H1 (cell line): ENCODE data around the gene TBC1D17. TPM values are rescaled to one million over a fixed set of nuclear protein-coding genes. Genes with fewer than 3 reads are reported as not detected.

Source experiments
- CTCF ChIA-PET: fragments of 300-600 bp; sonication (Branson Sonifier 250); formaldehyde crosslinking; loops from one replicate; lab custom pipeline; 2021; ENCODE audit not compliant: partially characterized antibody; lab: Charles Lee
- POLR2A ChIA-PET: fragments of 300-600 bp; sonication (Branson Sonifier 250); formaldehyde crosslinking; loops from one replicate; lab custom pipeline; 2021; ENCODE audit warnings: inconsistent platforms; ENCODE audit not compliant: partially characterized antibody; lab: Charles Lee
- DNase-seq, 2 experiments: peaks; one replicate each; pipeline versions ENCODE4 v3.0.0 to v3.0.0-alpha.2; 2010 to 2022; ENCODE audit warnings: low spot score in 2 of 2, low read depth in 1 of 2, mixed read lengths in 1 of 2
- FAIRE-seq: peaks from 2 replicates; lab custom pipeline; 2011; peaks lifted over from hg19 to GRCh38; lab: Jason Lieb, UNC
- H2AFZ ChIP-seq: 2 replicates; pipeline ENCODE4 v1.8.1; 2012; ENCODE audit warnings: low read length, inconsistent platforms
- H2AK5ac ChIP-seq: 2 replicates; pipeline ENCODE4 v1.6.1; 2013; ENCODE audit warnings: low read depth, low read length
- H2BK120ac ChIP-seq: replicated peaks from 2 replicates; pipeline ENCODE3; 2013; ENCODE audit warnings: low read depth, low read length, inconsistent platforms
- H2BK12ac ChIP-seq: 2 replicates; pipeline ENCODE4 v1.6.1; 2013; ENCODE audit warnings: low read depth, low read length
- H2BK15ac ChIP-seq: 2 replicates; pipeline ENCODE4 v1.6.1; 2013; ENCODE audit warnings: low read length
- H2BK20ac ChIP-seq: 2 replicates; pipeline ENCODE4 v1.6.1; 2013; ENCODE audit warnings: low read length
- H2BK5ac ChIP-seq: 2 replicates; pipeline ENCODE4 v1.6.1; 2013; ENCODE audit warnings: low read depth, low read length
- H3K14ac ChIP-seq: 2 replicates; pipeline ENCODE4 v1.6.1; 2013; ENCODE audit warnings: inconsistent platforms; ENCODE audit not compliant: insufficient read length
- H3K18ac ChIP-seq: 2 replicates; pipeline ENCODE4 v1.6.1; 2013; ENCODE audit warnings: low read length; ENCODE audit errors: extremely low read depth
- H3K23ac ChIP-seq: 2 replicates; pipeline ENCODE4 v1.6.1; 2013; ENCODE audit warnings: inconsistent platforms; ENCODE audit not compliant: insufficient read length
- H3K23me2 ChIP-seq: 2 replicates; pipeline ENCODE4 v1.6.1; 2013; ENCODE audit warnings: low read depth, low read length
- H3K27ac ChIP-seq: 2 replicates; pipeline ENCODE4 v1.6.1; 2011; ENCODE audit warnings: low read depth, low read length, inconsistent platforms
- H3K27me3 ChIP-seq, 4 experiments: replicated peaks in 1 of 4; 1 replicate in 1 of 4; 2 replicates in 3 of 4; pipeline versions ENCODE4 v1.6.1 to v1.8.1; 2011 to 2013; ENCODE audit warnings: low read length in 3 of 4, mild to moderate bottlenecking in 3 of 4, inconsistent platforms in 2 of 4, mixed read lengths in 2 of 4, moderate library complexity in 1 of 4; ENCODE audit not compliant: control insufficient read depth in 3 of 4, insufficient read depth in 3 of 4; ENCODE audit errors: extremely low read depth in 1 of 4
- H3K36me3 ChIP-seq, 4 experiments: 2 replicates each; pipeline versions ENCODE4 v1.6.1 to v1.8.1; 2011 to 2013; ENCODE audit warnings: mild to moderate bottlenecking in 4 of 4, low read length in 3 of 4, moderate library complexity in 2 of 4, control low read depth in 1 of 4, inconsistent platforms in 1 of 4; ENCODE audit not compliant: insufficient read depth in 4 of 4, control insufficient read depth in 2 of 4
- H3K4ac ChIP-seq: replicated peaks from 2 replicates; pipeline ENCODE3; 2013; ENCODE audit warnings: low read length, low read depth, mixed read lengths, inconsistent platforms; ENCODE audit not compliant: insufficient read length
- H3K4me1 ChIP-seq, 4 experiments: replicated peaks in 1 of 4; 1 replicate in 1 of 4; 2 replicates in 3 of 4; pipeline versions ENCODE4 v1.6.1 to v1.8.1; 2011 to 2013; ENCODE audit warnings: low read length in 3 of 4, inconsistent platforms in 2 of 4, mixed read lengths in 1 of 4; ENCODE audit not compliant: insufficient read depth in 4 of 4, control insufficient read depth in 3 of 4
- H3K4me2 ChIP-seq, 2 experiments: 2 replicates each; pipeline versions ENCODE4 v1.6.1 to v1.8.1; 2011 to 2013; ENCODE audit warnings: low read depth in 2 of 2, low read length in 2 of 2, control low read depth in 1 of 2, inconsistent platforms in 1 of 2, mild to moderate bottlenecking in 1 of 2; ENCODE audit not compliant: insufficient read depth in 1 of 2
- H3K4me3 ChIP-seq, 4 experiments: fragments of 200-600, 300-600 bp in 1 of 4; sonication (generic), shearing (Covaris generic), sonication (Bioruptor Twin) in 1 of 4; 2 replicates each; pipeline versions ENCODE4 v1.5.1 to v1.8.1; 2011 to 2016; ENCODE audit warnings: low read length in 4 of 4, low read depth in 3 of 4, control low read depth in 2 of 4, inconsistent platforms in 2 of 4, mild to moderate bottlenecking in 2 of 4, mixed read lengths in 1 of 4, moderate library complexity in 1 of 4; ENCODE audit not compliant: insufficient read depth in 2 of 4; ENCODE audit errors: extremely low read depth in 1 of 4
- H3K56ac ChIP-seq: replicated peaks from 2 replicates; pipeline ENCODE3; 2013; ENCODE audit warnings: low read depth, mild to moderate bottlenecking, mixed read lengths, low read length, inconsistent platforms; ENCODE audit not compliant: insufficient read length
- H3K79me1 ChIP-seq: 2 replicates; pipeline ENCODE4 v1.6.1; 2013; ENCODE audit warnings: low read depth, low read length, control low read depth
- H3K79me2 ChIP-seq, 2 experiments: 2 replicates each; pipeline versions ENCODE4 v1.6.1 to v1.8.1; 2012 to 2013; ENCODE audit warnings: low read length in 2 of 2, mild to moderate bottlenecking in 2 of 2, inconsistent platforms in 1 of 2; ENCODE audit not compliant: insufficient read depth in 2 of 2, control insufficient read depth in 1 of 2
- H3K9ac ChIP-seq, 4 experiments: replicated peaks in 1 of 4; 1 replicate in 1 of 4; 2 replicates in 3 of 4; pipeline versions ENCODE4 v1.6.1 to v1.8.1; 2011 to 2013; ENCODE audit warnings: low read depth in 3 of 4, low read length in 3 of 4, control low read depth in 2 of 4, mild to moderate bottlenecking in 2 of 4, moderate library complexity in 2 of 4, inconsistent platforms in 1 of 4; ENCODE audit errors: extremely low read depth in 1 of 4
- H3K9me3 ChIP-seq, 2 experiments: 2 replicates each; pipeline versions ENCODE4 v1.6.1 to v1.8.1; 2012 to 2013; ENCODE audit warnings: mild to moderate bottlenecking in 2 of 2, moderate library complexity in 2 of 2, control low read depth in 1 of 2, inconsistent platforms in 1 of 2, low read depth in 1 of 2, low read length in 1 of 2, mixed read lengths in 1 of 2; ENCODE audit not compliant: insufficient read depth in 2 of 2
- H4K20me1 ChIP-seq, 2 experiments: replicated peaks in 1 of 2; 2 replicates each; pipeline versions ENCODE3 to v1.8.1; 2011 to 2013; ENCODE audit warnings: inconsistent platforms in 2 of 2, low read length in 2 of 2, mild to moderate bottlenecking in 1 of 2; ENCODE audit not compliant: insufficient read depth in 2 of 2, control insufficient read depth in 1 of 2
- H4K5ac ChIP-seq: 2 replicates; pipeline ENCODE4 v1.6.1; 2013; ENCODE audit warnings: low read length, low read depth, mixed read lengths, inconsistent platforms; ENCODE audit not compliant: insufficient read length
- H4K8ac ChIP-seq: 2 replicates; pipeline ENCODE4 v1.8.0; 2013; ENCODE audit warnings: mild to moderate bottlenecking, moderate library complexity, low read length, inconsistent platforms; ENCODE audit not compliant: insufficient read depth; ENCODE audit errors: extremely low read depth
- H4K91ac ChIP-seq: replicated peaks from 2 replicates; pipeline ENCODE3; 2013; ENCODE audit warnings: low read length, mixed read lengths, inconsistent platforms; ENCODE audit not compliant: insufficient read length
- HDAC2 ChIP-seq, 2 experiments: fragments of 300-600 bp in 1 of 2; sonication (generic) in 1 of 2; IDR thresholded peaks; 2 replicates each; pipeline ENCODE4 v1.6.1; 2011 to 2012; ENCODE audit warnings: low read depth in 2 of 2, low read length in 2 of 2, mild to moderate bottlenecking in 2 of 2, moderate library complexity in 2 of 2, borderline replicate concordance in 1 of 2, inconsistent platforms in 1 of 2
- JUN ChIP-seq: IDR thresholded peaks from 2 replicates; pipeline ENCODE4 v1.6.1; 2011; ENCODE audit warnings: low read depth, mild to moderate bottlenecking, improper control_type of control experiment, low read length
- SIRT6 ChIP-seq: IDR thresholded peaks from one replicate; pipeline ENCODE4 v1.7.1; 2012; ENCODE audit warnings: low read length, inconsistent platforms
- WGBS, 2 experiments: shearing (Covaris generic) in 1 of 2; methylation state at CpG; one replicate each; pipeline versions ENCODE4 v1.1.6 to v1.1.7; 2013 to 2015; ENCODE audit warnings: low lambda C conversion rate in 2 of 2, mixed read lengths in 2 of 2, inconsistent platforms in 1 of 2, low coverage in 1 of 2, missing lambda C conversion rate in 1 of 2; ENCODE audit not compliant: insufficient replicate concordance in 2 of 2, insufficient coverage in 1 of 2, insufficient read length in 1 of 2; ENCODE audit errors: extremely low coverage in 1 of 2, missing lambda C conversion rate in 1 of 2; 5-methylcytosine and 5-hydroxymethylcytosine counted together
- polyA plus RNA-seq, 7 experiments: library from polyadenylated mRNA; depleted of rRNA in 3 of 7; stranded (reverse) in 5 of 7; unstranded in 2 of 7; fragments of >200 nt in 5 of 7; fragments of 200-250 nt in 2 of 7; gene quantifications; 1 replicate in 5 of 7; 2 replicates in 1 of 7; 4 replicates in 1 of 7; pipeline versions ENCODE4 v1.2.1 to v1.2.3, GENCODE V29; 2011 to 2013; ENCODE audit warnings: missing spikeins in 2 of 7, mixed read lengths in 2 of 7
- total RNA-seq: library from RNA; stranded (reverse); fragmentation: NEBNext Ultra II Directional; extraction: Animal tissue kit (Norgen Biotek cat#: 25700); gene quantifications from 2 replicates; pipeline ENCODE4 v1.2.1, GENCODE V29; 2021
- TF ChIP-seq, protein P1 (sequence below): IDR thresholded peaks from 2 replicates; pipeline ENCODE4 v1.6.1; 2011; ENCODE audit warnings: low read depth, mild to moderate bottlenecking, low read length; ENCODE audit not compliant: insufficient read depth

Gene TBC1D17
- total and polyA plus RNA-seq, 2 of the 8 experiments (the other 6 are each of a cell fraction or from before 2014, with no cell fraction given): 30.3 to 44.9 TPM

DNA sequence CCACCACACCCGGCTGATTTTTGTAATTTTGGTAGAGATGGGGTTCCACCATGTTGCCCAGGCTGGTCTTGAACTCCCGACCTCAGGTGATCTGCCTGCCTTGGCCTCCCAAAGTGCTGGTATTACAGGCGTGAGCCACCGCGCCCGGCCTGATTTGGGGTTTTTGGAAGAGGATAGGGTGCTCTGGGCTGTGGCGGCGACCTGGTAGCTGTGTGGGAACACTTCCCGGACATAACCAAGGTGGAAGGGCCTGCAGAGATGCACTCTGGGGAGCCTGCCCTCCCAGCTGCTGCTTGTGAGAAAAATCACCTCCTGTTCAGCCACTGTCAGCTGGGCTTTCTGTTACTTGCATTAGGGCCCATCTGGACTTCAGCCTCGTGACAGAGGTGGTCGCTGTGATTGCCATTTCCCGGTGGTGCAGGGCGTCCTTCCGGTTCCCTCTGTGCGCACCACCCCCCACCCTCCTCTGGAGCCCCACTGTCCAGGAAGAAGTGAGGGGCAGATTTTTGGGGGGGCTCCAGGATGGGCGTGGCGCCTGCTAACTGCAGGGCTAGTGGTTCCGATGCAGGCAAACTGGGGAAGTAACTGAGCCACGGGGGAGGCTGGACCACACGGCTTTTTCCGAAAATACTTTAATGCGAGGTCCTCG is 11.7 kb downstream of the TBC1D17 start:
- Histone ChIP-seq H2BK120ac (no peak overlapping the region), H3K79me2 (no peaks in the 10 kb centered on the region)
- POLR2A ChIA-PET: interaction anchor here (0.9 to 9.5 kb wide), 10 partner anchors 8 to 213 kb away, joined by 3 to 82 read pairs (median 6); partner anchors contain the start of genes AKT1S1, ATF5, NUP62 and TBC1D17
- TF ChIP-seq SIRT6 (no peak), JUN (no peak), HDAC2 (IDR thresholded peaks at IDR 0.05; ENCODE audit: borderline replicate concordance in 1 of 2, low read depth in 2 of 2, low read length in 2 of 2) (no peak)
- TF ChIP-seq, protein P1, sequence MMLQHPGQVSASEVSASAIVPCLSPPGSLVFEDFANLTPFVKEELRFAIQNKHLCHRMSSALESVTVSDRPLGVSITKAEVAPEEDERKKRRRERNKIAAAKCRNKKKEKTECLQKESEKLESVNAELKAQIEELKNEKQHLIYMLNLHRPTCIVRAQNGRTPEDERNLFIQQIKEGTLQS: no peak
- TF ChIP-seq, all 59 proteins: peak for 0
- Histone ChIP-seq H3K56ac (no peak overlapping the region), H3K9ac (no peak overlapping the region), H3K36me3 (peaks cover 2 to 18% (median 6%) of the 10 kb centered on the region in 4 experiments; a peak in 6 of 8 replicates), H3K4me2 (no peak overlapping the region; a peak in 1 of 4 replicates), H3K14ac (no peak overlapping the region), H2AFZ (no peak overlapping the region), H3K4me1 (peaks cover 0 to 10% (median 8%) of the 10 kb centered on the region in 4 experiments; a peak in 5 of 7 replicates), H3K9me3 (peaks cover 0 to 10% of the 10 kb centered on the region in 2 experiments; a peak in 3 of 4 replicates), H3K27ac (no peak overlapping the region), H3K27me3 (peaks cover 0 to 11% (median 6%) of the 10 kb centered on the region in 4 experiments; a peak in 4 of 7 replicates), H3K18ac (no peak overlapping the region), H3K23ac (no peak overlapping the region), H2BK20ac (no peak overlapping the region), H4K5ac (no peak overlapping the region), H3K23me2 (peaks cover 2% of the 10 kb centered on the region; the same call in 1 of the 2 replicates), H4K20me1 (peaks cover 0 to 5% of the 10 kb centered on the region in 2 experiments), H3K4ac (no peak overlapping the region), H3K79me1 (no peaks in the 10 kb centered on the region), H4K8ac (no peak overlapping the region; the same call in 1 of the 2 replicates), H2BK5ac (no peak overlapping the region), H3K4me3 (no peak overlapping the region), H4K91ac (no peak overlapping the region), H2AK5ac (no peak overlapping the region), H2BK15ac (no peak overlapping the region), H2BK12ac (no peak overlapping the region)
- FAIRE-seq: no peak
- DNase-seq: no peak
- WGBS, 2 experiments: 95% methylated on average over 20 of the region's 23 CpGs; no CpG with 5 or more reads in 1 of the 2 experiments
- CTCF ChIA-PET: interaction anchor here (0.6 to 1.5 kb wide), 7 partner anchors 11 to 601 kb away, joined by 3 to 9 read pairs (median 3); no protein-coding TSS in a partner anchor
